Esophagus (tissue), 2 donors: ENCODE data around the gene RAET1L. TPM values are rescaled to one million over a fixed set of nuclear protein-coding genes. Genes with fewer than 3 reads are reported as not detected.
"Not testable (repeated sequence)": the region's sequence is repeated elsewhere in the genome, so short reads cannot be mapped to it uniquely, and the experiment has no call there.

ENCODE experiments used
- H3K27ac ChIP-seq, 2 donors: one replicate each; pipeline ENCODE4 v1.5.1; 2013; ENCODE audit warnings: low read depth in 2 of 2, mild to moderate bottlenecking in 2 of 2, inconsistent platforms in 1 of 2, low read length in 1 of 2, moderate library complexity in 1 of 2
- H3K27me3 ChIP-seq, 2 donors: one replicate each; pipeline ENCODE4 v1.6.1; 2013; ENCODE audit warnings: low read length in 2 of 2, control low read depth in 1 of 2, mild to moderate bottlenecking in 1 of 2; ENCODE audit not compliant: insufficient read depth in 2 of 2, control insufficient read depth in 1 of 2
- H3K36me3 ChIP-seq, 2 donors: one replicate each; pipeline ENCODE4 v1.6.1; 2013; ENCODE audit warnings: low read length in 1 of 2; ENCODE audit not compliant: control insufficient read depth in 2 of 2, insufficient read depth in 2 of 2
- H3K4me1 ChIP-seq, 2 donors: one replicate each; pipeline ENCODE4 v1.6.1; 2013; ENCODE audit warnings: low read length in 1 of 2; ENCODE audit not compliant: control insufficient read depth in 2 of 2, insufficient read depth in 2 of 2
- H3K4me3 ChIP-seq, 2 donors: one replicate each; pipeline ENCODE4 v1.5.1; 2013; ENCODE audit warnings: low read length in 2 of 2, mild to moderate bottlenecking in 2 of 2, low read depth in 1 of 2, moderate library complexity in 1 of 2
- H3K9me3 ChIP-seq, 2 donors: one replicate each; pipeline ENCODE4 v1.6.1; 2013; ENCODE audit warnings: mild to moderate bottlenecking in 2 of 2, low read depth in 1 of 2, low read length in 1 of 2, moderate library complexity in 1 of 2; ENCODE audit not compliant: control insufficient read depth in 2 of 2, insufficient read depth in 1 of 2
- WGBS, 2 donors: extraction: QIAGEN DNeasy Blood & Tissue Kit; methylation state at CpG; one replicate each; pipeline ENCODE4 v1.1.7; 2013; 5-methylcytosine and 5-hydroxymethylcytosine counted together
- polyA plus RNA-seq, 2 donors: library from polyadenylated mRNA; stranded (reverse); fragments of 200-250 nt; gene quantifications; one replicate each; pipeline ENCODE4 v1.2.3, GENCODE V29; 2013
- donor health status: healthy with polysubstance abuse.
- donor health status: Bipolar disorder and iron deficiency.

RAET1L gene, protein sequence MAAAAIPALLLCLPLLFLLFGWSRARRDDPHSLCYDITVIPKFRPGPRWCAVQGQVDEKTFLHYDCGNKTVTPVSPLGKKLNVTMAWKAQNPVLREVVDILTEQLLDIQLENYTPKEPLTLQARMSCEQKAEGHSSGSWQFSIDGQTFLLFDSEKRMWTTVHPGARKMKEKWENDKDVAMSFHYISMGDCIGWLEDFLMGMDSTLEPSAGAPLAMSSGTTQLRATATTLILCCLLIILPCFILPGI
- polyA plus RNA-seq, result 10 to 100 TPM; 33.9 to 75.3 TPM

DNA sequence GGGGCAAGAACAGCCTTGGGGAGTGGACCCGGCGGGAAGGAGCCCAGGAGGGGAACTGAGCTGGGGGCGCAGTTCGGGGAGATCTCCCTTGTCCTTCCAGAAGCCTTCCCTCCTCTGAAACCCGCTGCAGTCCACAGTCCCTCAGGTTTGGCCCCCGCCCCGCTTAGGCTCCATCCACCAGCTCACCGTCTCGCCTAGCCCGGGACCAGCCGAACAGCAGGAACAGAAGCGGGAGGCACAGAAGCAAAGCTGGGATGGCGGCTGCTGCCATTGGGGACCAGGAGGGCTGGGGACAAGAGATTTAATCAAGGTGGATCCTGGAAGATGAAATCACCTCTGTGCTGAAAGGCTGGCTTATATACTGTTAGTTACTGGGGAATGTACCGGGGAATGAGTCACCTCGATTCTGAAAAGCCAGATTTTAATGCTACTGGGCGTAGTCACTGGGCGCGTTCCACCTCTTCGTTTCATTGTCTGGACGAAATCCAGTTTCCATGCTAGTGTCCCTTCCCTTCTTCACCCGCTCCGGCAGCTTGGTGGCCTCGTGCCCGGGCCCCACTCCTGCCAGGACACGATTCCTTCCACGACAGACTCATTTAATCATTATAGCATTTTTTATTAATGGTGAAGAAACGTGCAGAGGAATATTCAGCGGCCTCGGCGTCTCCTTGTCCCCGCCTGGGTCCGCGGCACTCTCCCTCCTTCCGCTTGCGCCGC lies at the start of gene RAET1L:
RAET1L (minus strand) TSS at position 332 of the 717 bp plus-strand sequence; CDS start at position 271, 61 bp downstream.
- 4 to 6% methylated on average over 36 of the region's 36 CpGs for WGBS, 2 donors
- H3K4me3 ChIP-seq, result peak within 1 kb of the TSS; percentile 58 to 61

DNA sequence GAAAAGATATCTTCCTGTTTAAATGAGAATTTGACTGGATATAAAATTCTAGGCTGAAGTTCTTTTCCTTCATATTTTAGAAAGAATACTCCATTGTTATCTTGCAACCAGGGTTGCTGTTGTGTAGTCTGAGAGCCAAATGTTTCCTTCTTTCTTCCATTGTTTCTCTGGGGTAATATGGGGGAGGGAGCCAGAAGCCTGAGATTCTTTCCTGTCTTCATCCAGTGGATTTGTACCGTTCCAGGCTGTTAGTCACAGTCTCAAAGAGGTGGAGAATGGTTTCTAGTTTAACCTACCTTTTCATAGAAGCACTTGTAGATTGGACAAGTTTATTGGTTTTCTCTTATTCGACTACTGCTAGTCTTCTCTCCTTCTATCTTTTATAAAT lies 49.7 kb upstream of the RAET1L start:
- Histone ChIP-seq H3K36me3 (no peaks in the 10 kb centered on the region), H3K9me3 (no peaks in the 10 kb centered on the region), H3K4me1 (no peaks in the 10 kb centered on the region), H3K27ac (no peak overlapping the region), H3K27me3 (no peaks in the 10 kb centered on the region), H3K4me3 (no peak overlapping the region)
- WGBS, 2 donors, result 66 to 79% methylated on average over 2 of the region's 2 CpGs

More for the DNA sequence above, at the start of gene RAET1L:
- Histone ChIP-seq H3K27ac (peak within 1 kb of the TSS; percentile 85 to 92), H3K4me1 (peaks cover 2 to 19% of the 10 kb centered on the region in 2 donors), H3K9me3 (no peaks in the 10 kb centered on the region), H3K27me3 (no peaks in the 10 kb centered on the region), H3K36me3 (no peaks in the 10 kb centered on the region)

DNA sequence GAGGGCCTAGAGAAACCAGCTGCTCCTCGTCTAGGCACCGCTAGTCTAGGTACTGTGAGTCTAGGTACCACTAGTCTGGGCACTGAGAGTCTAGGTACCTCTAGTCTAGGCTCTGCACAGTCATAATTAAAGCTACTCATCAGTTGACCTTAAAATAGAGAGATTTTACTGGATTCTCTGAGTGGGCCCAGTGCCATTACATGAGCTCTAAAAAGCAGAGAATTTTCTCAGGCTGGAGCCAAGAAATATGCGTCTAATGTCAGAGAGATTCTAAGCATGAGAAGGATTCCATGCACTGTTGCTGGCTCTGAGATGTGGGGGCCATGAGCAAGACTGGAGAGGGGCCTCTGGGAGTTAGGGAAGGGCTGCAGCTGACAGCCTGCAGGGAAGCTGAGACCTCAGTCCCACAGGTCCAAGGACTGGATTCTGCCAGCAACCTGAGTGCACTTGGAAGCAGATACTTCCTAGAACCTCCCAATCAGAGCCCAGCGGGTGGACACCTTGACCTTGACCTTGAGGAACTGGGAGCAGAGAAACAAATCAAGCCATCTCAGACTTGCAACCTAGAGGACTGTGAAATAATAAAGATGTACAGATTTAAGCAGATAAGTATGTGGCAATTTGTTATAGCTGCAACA lies 49.2 kb upstream of the RAET1L start:
- H3K36me3 ChIP-seq, H3K27ac ChIP-seq, H3K27me3 ChIP-seq, H3K4me3 ChIP-seq, H3K9me3 ChIP-seq, H3K4me1 ChIP-seq: not testable (repeated sequence)
- WGBS, 2 donors, result 82 to 83% methylated on average over 4 of the region's 4 CpGs

DNA sequence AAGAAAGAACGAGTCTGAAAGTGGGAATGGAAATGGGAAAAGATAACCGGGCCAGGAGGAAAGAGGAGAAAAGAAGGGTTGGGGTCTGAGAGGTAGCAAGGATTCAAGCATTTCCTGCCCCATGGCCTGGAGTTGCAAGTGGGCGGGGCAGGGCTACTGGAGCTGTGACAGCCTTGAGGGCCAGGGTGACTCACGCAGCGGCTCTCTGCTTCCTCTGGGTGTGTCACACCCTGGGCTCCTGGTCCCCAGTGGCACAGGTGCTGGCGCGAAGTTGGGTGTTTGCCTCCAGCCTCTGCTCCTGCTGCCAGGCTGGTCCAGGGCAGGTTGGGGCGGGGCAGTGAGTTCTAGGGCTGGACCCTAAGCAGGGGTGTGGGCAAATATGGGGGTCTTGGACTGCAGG lies 46.9 kb upstream of the RAET1L start:
- Histone ChIP-seq H3K4me1 (peaks cover 0 to 4% of the 10 kb centered on the region in 2 donors), H3K36me3 (no peaks in the 10 kb centered on the region), H3K27me3 (no peaks in the 10 kb centered on the region), H3K9me3 (no peaks in the 10 kb centered on the region), H3K4me3 (no peak overlapping the region), H3K27ac (no peak overlapping the region)
- 35 to 39% methylated on average over 8 of the region's 8 CpGs for whole genome bisulfite sequencing, 2 donors

DNA sequence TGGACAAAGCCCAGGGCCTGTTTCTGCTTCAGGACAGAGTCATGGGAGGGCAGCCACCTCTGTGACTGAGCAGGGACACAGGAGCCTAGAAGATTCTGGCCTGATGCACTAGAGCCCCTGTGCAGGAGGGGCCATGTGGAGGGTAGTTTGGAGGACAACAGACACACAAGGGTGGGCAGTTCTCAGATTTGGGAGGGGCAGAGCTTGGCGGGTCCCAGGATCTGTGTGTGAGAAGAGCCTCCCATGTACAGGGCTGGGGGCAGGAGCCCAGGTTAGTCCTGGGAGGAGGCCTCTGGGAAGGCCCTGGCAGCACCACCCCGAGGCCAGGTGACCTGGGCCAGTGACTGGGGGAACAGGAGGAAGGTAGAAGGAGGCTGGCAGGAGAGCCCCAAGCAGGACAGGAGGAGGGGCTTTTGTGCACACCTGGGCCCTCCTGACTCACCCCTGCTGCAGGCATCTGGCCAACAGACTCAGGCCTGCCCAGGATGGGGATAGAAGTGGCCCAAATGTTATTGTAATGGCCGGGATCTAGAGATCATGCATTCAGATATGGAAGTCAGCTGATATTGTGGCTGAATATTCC lies 45.0 kb upstream of the RAET1L start:
- Histone ChIP-seq H3K9me3 (no peaks in the 10 kb centered on the region), H3K4me3 (no peak overlapping the region), H3K27me3 (no peaks in the 10 kb centered on the region), H3K36me3 (peaks cover 0 to 3% of the 10 kb centered on the region in 2 donors), H3K27ac (no peak overlapping the region), H3K4me1 (peaks cover 0 to 4% of the 10 kb centered on the region in 2 donors)
- 79 to 80% methylated on average over 3 of the region's 3 CpGs for WGBS, 2 donors

DNA sequence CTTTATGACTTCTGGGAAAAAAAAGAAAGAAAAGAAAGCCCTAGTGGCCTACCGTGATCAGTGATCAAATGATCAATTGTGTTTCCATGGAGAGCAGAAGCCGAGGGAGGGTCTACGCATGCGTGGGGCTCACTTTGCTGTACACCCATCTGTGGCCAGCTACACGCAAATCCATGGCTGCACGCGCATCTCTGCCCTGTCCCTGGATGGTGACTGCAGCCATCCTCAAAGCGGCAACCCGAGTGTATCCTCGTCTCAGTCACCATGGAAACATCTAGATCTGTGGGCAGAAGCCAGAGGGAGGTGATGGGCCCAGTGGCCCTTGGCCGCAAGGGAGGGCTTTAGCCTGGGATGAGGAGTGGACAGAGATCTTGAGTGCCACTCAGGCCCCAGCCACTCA lies 44.4 kb upstream of the RAET1L start:
- peaks cover 0 to 4% of the 10 kb centered on the region in 2 donors for H3K4me1 ChIP-seq
- H3K27me3 ChIP-seq, result no peaks in the 10 kb centered on the region
- no peak overlapping the region for H3K4me3 ChIP-seq
- H3K36me3 ChIP-seq, result peaks cover 2 to 3% of the 10 kb centered on the region in 2 donors
- no peaks in the 10 kb centered on the region for H3K9me3 ChIP-seq
- 70 to 83% methylated on average over 11 of the region's 11 CpGs for WGBS, 2 donors
- no peak overlapping the region for H3K27ac ChIP-seq

DNA sequence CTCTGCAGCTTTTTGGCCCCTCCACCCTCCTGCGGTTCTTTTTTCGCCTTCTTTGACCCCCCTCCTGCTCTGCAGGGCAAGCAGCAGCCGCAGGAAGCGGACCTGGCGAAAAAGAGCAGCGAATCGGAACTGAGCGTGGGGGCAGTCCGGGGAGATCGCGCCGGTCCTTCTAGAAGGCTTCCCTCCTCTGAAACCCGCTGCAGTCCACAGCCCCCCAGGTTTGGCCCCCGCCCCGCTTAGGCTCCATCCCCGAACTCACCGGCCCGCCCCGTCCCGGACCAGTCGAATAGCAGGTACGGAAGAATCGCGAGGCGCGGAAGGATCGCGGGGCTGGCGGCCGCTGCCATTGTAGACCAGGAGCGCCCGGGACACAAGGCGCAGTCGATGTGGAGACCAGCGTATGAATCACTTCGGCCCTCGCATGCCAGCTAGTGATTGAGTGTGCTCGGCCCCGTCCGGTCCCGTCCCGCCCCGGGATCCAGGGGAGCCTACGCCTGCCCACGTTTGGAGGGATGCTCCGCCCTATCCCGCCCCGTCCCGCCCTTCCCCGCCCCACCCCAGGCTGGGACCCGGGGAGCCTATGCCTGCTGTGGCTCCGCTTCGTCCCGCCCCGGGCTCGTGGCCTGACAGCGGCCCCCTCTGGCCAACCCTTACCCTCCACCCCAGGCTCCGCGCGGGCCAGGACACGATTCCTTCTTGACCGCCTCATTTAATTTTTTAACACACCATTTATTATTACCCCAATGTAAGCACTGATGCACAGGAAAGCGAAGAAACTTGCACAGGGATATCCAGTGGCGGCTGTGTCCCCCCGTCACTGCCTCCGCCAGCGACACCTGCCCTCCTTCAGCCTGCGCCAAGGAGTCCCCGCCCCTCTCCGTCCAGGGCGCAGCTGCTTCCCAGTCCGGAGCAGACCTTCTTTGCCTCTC lies 43.7 kb upstream of the RAET1L start, which contains the start of gene ULBP3:
ULBP3 (minus strand) TSS at position 402 of the 929 bp plus-strand sequence; CDS start at position 347, 55 bp downstream.
- Histone ChIP-seq H3K27ac (peak within 1 kb of the TSS; percentile 48 to 55), H3K4me1 (peaks cover 0 to 4% of the 10 kb centered on the region in 2 donors), H3K4me3 (peak within 1 kb of the TSS; percentile 38 to 66), H3K9me3 (no peaks in the 10 kb centered on the region), H3K36me3 (peaks cover 3 to 7% of the 10 kb centered on the region in 2 donors), H3K27me3 (no peaks in the 10 kb centered on the region)
- WGBS, 2 donors, result 3% methylated on average over 56 to 72 of the region's 72 CpGs

DNA sequence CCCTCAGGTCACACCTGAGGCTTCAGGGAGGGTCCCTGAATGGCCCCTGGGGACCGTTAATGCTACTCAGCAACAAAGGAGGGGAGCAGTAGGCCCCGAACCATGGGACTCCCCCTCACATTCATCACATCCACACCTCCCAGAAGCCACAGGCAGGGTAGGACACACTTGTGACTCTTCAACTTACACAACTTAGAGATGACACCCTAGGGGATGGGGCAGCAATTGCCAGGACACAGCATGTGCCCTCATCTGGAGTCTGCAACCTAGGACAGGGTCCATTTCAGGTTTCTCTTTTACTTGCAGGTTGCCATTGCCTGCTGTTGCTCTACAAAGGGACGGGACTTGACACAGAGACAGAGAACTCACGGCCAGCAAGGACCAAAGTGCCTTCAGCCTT lies 42.8 kb upstream of the RAET1L start:
- Histone ChIP-seq H3K36me3 (peaks cover 3 to 7% of the 10 kb centered on the region in 2 donors), H3K27me3 (no peaks in the 10 kb centered on the region), H3K9me3 (no peaks in the 10 kb centered on the region), H3K4me3 (peak overlapping the region; percentile 38 to 66), H3K27ac (no peak overlapping the region), H3K4me1 (peaks cover 0 to 4% of the 10 kb centered on the region in 2 donors)
- WGBS, 2 donors, result 55% methylated on average over 4 of the region's 4 CpGs
